IPS-15b (cell line): ENCODE measurements around the gene TAF6.

Experiments
- H3K27me3 ChIP-seq: one replicate; pipeline ENCODE4 v1.6.1; 2013; ENCODE audit warnings: low read length; ENCODE audit not compliant: control insufficient read depth, insufficient read depth
- H3K36me3 ChIP-seq: one replicate; pipeline ENCODE4 v1.6.1; 2013; ENCODE audit warnings: low read length; ENCODE audit not compliant: control insufficient read depth, insufficient read depth
- H3K4me1 ChIP-seq: one replicate; pipeline ENCODE4 v1.6.1; 2013; ENCODE audit warnings: mild to moderate bottlenecking, low read length; ENCODE audit not compliant: control insufficient read depth, insufficient read depth
- H3K4me3 ChIP-seq: one replicate; pipeline ENCODE4 v1.5.1; 2013; ENCODE audit warnings: low read depth, low read length
- H3K9ac ChIP-seq: one replicate; pipeline ENCODE4 v1.6.1; 2013; ENCODE audit warnings: low read depth, mild to moderate bottlenecking, low read length
- H3K9me3 ChIP-seq: one replicate; pipeline ENCODE4 v1.6.1; 2013; ENCODE audit warnings: mild to moderate bottlenecking, low read length; ENCODE audit not compliant: control insufficient read depth, insufficient read depth

TAF6 gene

DNA sequence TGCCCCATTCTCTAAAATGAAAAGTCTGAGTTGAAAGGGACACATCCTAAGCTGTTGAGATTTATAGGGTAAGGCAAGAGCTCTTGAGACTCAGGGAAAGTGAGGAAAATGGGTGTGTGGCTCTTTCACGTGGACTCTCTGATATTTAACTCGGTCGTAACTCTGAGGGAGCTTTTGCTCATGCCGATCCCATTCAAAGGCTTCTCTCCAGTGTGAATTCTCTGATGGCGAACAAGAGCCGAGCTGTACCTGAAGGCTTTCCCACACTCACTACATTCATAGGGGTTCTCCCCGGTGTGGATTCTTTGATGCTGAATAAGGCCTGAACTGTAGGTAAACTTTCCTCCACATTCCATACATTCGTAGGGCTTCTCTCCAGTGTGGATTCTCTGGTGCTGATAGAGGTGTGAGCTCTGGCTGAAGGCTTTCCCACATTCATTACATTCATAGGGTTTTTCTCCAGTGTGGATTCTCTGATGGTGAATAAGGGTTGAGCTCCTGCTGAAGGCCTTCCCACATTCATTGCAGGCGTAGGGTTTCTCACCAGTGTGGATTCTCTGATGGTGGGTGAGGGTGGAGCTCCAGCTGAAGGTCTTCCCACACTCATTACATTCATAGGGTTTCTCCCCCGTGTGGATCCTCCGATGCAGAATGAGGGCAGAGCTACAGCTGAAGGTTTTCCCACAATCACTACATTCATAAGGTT is 48.0 kb downstream of the TAF6 start:
- Histone ChIP-seq H3K27me3 (no peaks in the 10 kb centered on the region), H3K9me3 (peaks cover 24% of the 10 kb centered on the region), H3K36me3 (peaks cover 69% of the 10 kb centered on the region), H3K4me3 (no peak overlapping the region), H3K9ac (no peak overlapping the region), H3K4me1 (no peaks in the 10 kb centered on the region)

DNA sequence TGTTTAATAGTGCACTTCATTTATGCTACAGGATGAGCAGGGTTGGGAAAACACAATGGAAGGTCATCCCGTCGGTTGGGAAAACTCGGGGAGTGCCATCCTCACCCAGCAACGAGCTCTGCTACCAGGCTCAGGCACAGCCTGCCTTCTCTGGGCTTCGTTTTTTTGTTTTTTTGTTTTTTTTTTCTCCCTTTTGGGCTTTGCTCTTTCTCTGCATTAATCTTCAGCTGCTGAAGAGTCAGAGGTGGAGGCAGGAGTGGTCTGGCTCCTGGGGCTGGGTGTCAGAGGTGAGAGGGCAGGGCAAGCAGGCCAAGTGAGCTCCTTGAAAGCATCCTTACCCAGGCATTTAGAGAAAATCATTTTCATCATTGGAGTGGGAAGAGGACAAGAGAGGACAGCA is 49.2 kb downstream of the TAF6 start:
- Histone ChIP-seq H3K4me1 (no peaks in the 10 kb centered on the region), H3K4me3 (no peak overlapping the region), H3K9ac (no peak overlapping the region), H3K36me3 (peaks cover 58% of the 10 kb centered on the region), H3K27me3 (no peaks in the 10 kb centered on the region), H3K9me3 (peaks cover 24% of the 10 kb centered on the region)

DNA sequence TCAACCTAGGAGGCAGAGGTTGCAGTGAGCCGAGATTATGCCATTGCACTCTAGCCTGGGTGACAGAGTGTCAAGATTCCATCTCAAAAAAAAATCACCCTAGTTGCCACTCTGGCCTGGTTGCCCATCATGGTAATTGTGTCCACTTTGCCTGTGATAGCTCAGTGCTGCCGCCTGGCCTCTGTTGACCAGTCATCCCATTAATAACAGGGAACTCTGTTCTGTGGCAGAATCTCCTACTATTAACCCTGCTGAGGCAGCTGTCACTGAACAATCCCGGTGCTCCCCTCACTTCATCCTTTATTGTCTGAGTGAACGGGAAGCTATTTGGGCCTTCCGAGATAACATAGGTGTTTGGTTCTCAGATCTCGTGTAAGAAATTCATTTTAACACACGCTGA is 52.2 kb downstream of the TAF6 start:
- peaks cover 46% of the 10 kb centered on the region for H3K36me3 ChIP-seq
- H3K9ac ChIP-seq = no peak overlapping the region
- no peaks in the 10 kb centered on the region for H3K27me3 ChIP-seq
- no peak overlapping the region for H3K4me3 ChIP-seq
- H3K4me1 ChIP-seq = no peaks in the 10 kb centered on the region
- H3K9me3 ChIP-seq = peaks cover 14% of the 10 kb centered on the region

DNA sequence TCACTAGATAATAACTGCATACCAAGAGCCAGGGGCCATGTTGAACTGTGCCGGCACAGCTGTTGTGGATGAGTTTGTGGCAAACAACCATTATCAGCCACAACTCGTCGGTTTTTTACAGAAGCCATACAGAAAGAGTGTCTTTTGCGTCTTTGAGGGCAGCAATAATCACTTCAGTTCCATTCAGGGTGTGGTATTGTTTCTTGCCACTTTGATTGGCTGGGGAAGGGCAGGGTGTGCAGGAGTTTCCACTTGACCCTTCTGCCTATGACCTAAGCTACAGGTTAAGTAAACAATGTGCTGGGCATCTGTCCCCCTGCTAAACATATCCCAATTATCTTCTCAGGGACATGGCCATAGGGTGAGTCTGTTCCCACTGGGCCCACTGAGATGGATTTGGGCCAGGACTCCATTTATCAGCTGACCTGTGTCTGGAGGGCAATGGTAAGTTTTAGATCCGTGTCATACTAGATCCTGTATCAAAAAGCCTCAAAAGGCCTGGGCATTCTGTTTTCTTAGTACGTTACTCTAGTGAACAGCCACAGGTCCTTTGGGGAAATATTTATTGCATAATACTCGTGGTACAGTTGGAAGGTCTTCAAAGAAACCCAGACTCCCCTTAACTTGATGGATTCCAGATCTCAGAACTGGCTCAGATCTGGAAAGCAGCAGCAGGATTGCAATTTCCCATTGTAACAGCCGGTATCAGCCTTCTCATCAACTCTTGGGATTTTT is 53.5 kb downstream of the TAF6 start:
- no peak overlapping the region for H3K9ac ChIP-seq
- no peaks in the 10 kb centered on the region for H3K4me1 ChIP-seq
- no peak overlapping the region for H3K4me3 ChIP-seq
- H3K9me3 ChIP-seq = peaks cover under 1% of the 10 kb centered on the region
- no peaks in the 10 kb centered on the region for H3K27me3 ChIP-seq
- peaks cover 43% of the 10 kb centered on the region for H3K36me3 ChIP-seq

DNA sequence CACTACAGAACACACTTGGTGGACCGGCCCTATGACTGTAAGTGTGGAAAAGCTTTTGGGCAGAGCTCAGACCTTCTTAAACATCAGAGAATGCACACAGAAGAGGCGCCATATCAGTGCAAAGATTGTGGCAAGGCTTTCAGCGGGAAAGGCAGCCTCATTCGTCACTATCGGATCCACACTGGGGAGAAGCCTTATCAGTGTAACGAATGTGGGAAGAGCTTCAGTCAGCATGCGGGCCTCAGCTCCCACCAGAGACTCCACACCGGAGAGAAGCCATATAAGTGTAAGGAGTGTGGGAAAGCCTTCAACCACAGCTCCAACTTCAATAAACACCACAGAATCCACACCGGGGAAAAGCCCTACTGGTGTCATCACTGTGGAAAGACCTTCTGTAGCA is 55.0 kb downstream of the TAF6 start:
- Histone ChIP-seq H3K36me3 (peaks cover 38% of the 10 kb centered on the region), H3K4me1 (no peaks in the 10 kb centered on the region), H3K9ac (no peak overlapping the region), H3K9me3 (no peaks in the 10 kb centered on the region), H3K27me3 (no peaks in the 10 kb centered on the region), H3K4me3 (no peak overlapping the region)

DNA sequence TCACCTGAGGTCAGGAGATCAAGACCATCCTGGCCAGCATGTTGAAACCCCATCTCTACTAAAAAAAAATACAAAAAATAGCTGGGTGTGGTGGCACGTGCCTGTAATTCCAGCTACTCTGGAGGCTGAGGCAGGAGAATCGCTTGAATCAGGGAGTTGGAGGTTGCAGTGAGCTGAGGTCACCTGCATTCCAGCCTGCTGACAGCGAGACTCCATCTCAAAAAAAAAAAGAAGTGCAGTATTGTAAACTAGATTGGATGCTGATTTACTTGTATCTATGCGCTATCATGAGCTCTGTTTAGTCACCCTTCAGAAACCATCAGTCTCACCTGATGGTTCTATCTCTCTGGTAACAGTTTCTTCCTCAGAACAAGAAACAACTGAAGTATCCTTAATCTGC is 55.8 kb downstream of the TAF6 start:
- H3K4me3 ChIP-seq = no peak overlapping the region
- no peaks in the 10 kb centered on the region for H3K27me3 ChIP-seq
- H3K9ac ChIP-seq = no peak overlapping the region
- H3K4me1 ChIP-seq = no peaks in the 10 kb centered on the region
- no peaks in the 10 kb centered on the region for H3K9me3 ChIP-seq
- H3K36me3 ChIP-seq = peaks cover 38% of the 10 kb centered on the region

DNA sequence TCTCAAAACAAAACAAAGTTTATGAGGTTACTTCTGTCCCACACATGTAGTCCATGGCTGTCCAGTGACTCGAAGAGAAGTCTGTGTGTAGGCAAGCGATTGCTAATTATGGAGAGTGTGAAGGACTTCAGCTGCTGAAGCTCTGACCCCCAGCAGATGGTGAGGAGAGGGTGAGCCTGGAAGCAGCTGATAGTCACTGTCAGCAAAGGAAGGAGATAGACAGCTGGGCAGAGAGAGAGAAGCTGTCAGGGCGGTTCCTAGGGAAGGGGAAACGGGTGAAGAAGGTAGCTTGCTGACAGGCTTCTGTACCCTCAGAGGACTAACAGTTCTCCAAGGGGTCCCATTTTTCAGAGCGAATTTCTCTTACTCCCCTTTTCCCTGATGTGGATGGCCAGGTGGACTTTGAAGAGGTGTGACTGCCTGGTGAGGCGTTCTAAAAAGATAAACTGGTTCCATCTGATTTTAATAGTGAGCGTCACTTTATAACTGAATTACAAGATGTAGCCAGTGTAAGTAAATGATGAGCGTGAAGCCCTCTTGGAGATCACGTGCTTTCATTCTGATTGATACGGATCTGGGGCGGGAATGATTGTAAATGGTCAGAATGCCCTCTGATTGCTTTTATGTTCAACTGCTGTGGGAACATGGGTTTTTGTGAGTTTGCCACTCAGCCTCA is 57.5 kb downstream of the TAF6 start:
- Histone ChIP-seq H3K9me3 (no peaks in the 10 kb centered on the region), H3K9ac (no peak overlapping the region), H3K27me3 (no peaks in the 10 kb centered on the region), H3K36me3 (peaks cover 54% of the 10 kb centered on the region), H3K4me1 (no peaks in the 10 kb centered on the region), H3K4me3 (no peak overlapping the region)

DNA sequence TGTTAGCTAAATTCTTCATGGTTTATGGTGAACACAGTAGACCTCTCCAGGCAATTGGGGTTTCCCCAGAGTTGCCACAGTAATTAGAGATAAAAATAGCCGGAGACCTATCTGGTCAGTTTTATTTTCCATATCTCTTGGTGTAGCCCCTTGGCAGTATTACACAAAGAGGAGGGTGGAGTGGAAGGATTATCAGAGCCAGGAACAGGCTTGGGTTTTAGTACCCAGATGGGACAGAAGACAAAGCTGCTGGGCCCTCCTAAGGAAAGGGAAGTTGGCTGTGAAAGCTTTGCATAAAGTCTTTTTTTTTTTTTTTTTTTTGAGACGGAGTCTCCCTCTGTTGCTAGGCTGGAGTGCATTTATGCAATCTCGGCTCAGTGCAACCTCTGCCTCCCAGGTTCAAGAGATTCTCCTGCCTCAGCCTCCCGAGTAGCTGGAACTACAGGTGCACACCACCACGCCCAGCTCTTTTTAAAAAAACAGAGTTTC is 59.9 kb downstream of the TAF6 start:
- Histone ChIP-seq H3K9ac (no peak overlapping the region), H3K27me3 (no peaks in the 10 kb centered on the region), H3K9me3 (no peaks in the 10 kb centered on the region), H3K4me3 (no peak overlapping the region), H3K4me1 (no peaks in the 10 kb centered on the region), H3K36me3 (peaks cover 50% of the 10 kb centered on the region)
